HG02884 (cell line): ENCODE data around the gene NPHP3.

ENCODE experiments used
- ATAC-seq: cut with Tn5 transposase; IDR thresholded peaks from one replicate; pipeline ENCODE4 v1.9.1; 2021; ENCODE audit warnings: mild to moderate bottlenecking, moderate library complexity; ENCODE audit not compliant: unreplicated experiment

NPHP3 gene

GRCh38 chr3:132694991-132695390, 27.2 kb downstream of the NPHP3 start:
- no peak for ATAC-seq

GRCh38 chr3:132690040-132690439, 32.2 kb downstream of the NPHP3 start:
- no peak for ATAC-seq

GRCh38 chr3:132682201-132682600, 40.0 kb downstream of the NPHP3 start:
- no peak for ATAC-seq

- no peak for ATAC-seq
These were observed 40.8 kb downstream of the NPHP3 start for GRCh38 chr3:132681421-132681820.

GRCh38 chr3:132679911-132680310, 42.3 kb downstream of the NPHP3 start:
- no peak for ATAC-seq

GRCh38 chr3:132675408-132675807, 46.8 kb downstream of the NPHP3 start:
- ATAC-seq, result no peak

- no peak for ATAC-seq
These were observed 52.9 kb downstream of the NPHP3 start for GRCh38 chr3:132669256-132669777.

GRCh38 chr3:132665230-132665745, 56.9 kb downstream of the NPHP3 start:
- no peak for ATAC-seq

- ATAC-seq, result no peak
These were observed 60.0 kb downstream of the NPHP3 start for GRCh38 chr3:132662212-132662611.

- no peak for ATAC-seq
These were observed 61.1 kb downstream of the NPHP3 start for GRCh38 chr3:132661101-132661500.

- peak; percentile 1 for ATAC-seq
These were observed 61.5 kb downstream of the NPHP3 start for GRCh38 chr3:132660811-132661070.

- peak; percentile 65 for ATAC-seq
These were observed 62.0 kb downstream of the NPHP3 start, which contains the start of gene UBA5 for GRCh38 chr3:132660052-132660810. Gene UBA5 (plus strand): TSS chr3:132660329. CDS start chr3:132660538, 209 bp downstream.

- peak; percentile 58 for ATAC-seq
These were observed 62.7 kb downstream of the NPHP3 start, which contains the start of gene ACAD11 for GRCh38 chr3:132659365-132660051. Gene ACAD11 (minus strand): TSS chr3:132659809. CDS start chr3:132659751, 58 bp downstream.

- ATAC-seq, result no peak
These were observed 63.2 kb downstream of the NPHP3 start for GRCh38 chr3:132659000-132659364.

GRCh38 chr3:132657869-132658747, 64.1 kb downstream of the NPHP3 start:
- no peak for ATAC-seq

GRCh38 chr3:132655471-132655870, 66.7 kb downstream of the NPHP3 start:
- no peak for ATAC-seq

GRCh38 chr3:132654721-132655120, 67.5 kb downstream of the NPHP3 start:
- no peak for ATAC-seq

GRCh38 chr3:132654190-132654589, 68.0 kb downstream of the NPHP3 start:
- no peak for ATAC-seq

- no peak for ATAC-seq
These were observed 69.5 kb downstream of the NPHP3 start for GRCh38 chr3:132652640-132653270.

- ATAC-seq, result no peak
These were observed 72.1 kb downstream of the NPHP3 start for GRCh38 chr3:132650153-132650552.

GRCh38 chr3:132645058-132645457, 77.2 kb downstream of the NPHP3 start:
- ATAC-seq, result no peak
